Brain microvascular endothelial cell (primary cell): ENCODE measurements around the gene JAG2.

ENCODE experiments used
- DNase-seq: peaks from one replicate; pipeline ENCODE4 v3.0.0-alpha.2; 2020
- H3K27ac ChIP-seq: fragments of 250-450 bp; sonication (Bioruptor Pico); 2 replicates; pipeline ENCODE4 v1.5.1; 2020; ENCODE audit warnings: mild to moderate bottlenecking, moderate library complexity
- H3K27me3 ChIP-seq: fragments of 250-450 bp; sonication (Bioruptor Pico); replicated peaks from 2 replicates; pipeline ENCODE4 v1.5.1; 2020; ENCODE audit warnings: mild to moderate bottlenecking
- H3K36me3 ChIP-seq: fragments of 250-450 bp; sonication (Bioruptor Pico); replicated peaks from 2 replicates; pipeline ENCODE4 v1.5.1; 2020; ENCODE audit warnings: mild to moderate bottlenecking
- H3K4me3 ChIP-seq: 2 replicates; pipeline ENCODE4 v1.5.1; 2011; ENCODE audit warnings: low read depth, mild to moderate bottlenecking, control low read depth, low read length, moderate library complexity
- in situ Hi-C: cut with HindIII; loops from 2 replicates; pipeline ENCODE4 v1.10.0; 2017; ENCODE audit warnings: low sequenced_read_pairs, low pct_ligation_motif_present
- TF ChIP-seq, protein P1 (sequence below): IDR thresholded peaks from 2 replicates; pipeline ENCODE4 v1.5.1; 2011; ENCODE audit warnings: low read depth, mild to moderate bottlenecking, moderate library complexity, low read length, control low read depth, inconsistent platforms; ENCODE audit errors: missing control alignments

The JAG2 gene

DNA sequence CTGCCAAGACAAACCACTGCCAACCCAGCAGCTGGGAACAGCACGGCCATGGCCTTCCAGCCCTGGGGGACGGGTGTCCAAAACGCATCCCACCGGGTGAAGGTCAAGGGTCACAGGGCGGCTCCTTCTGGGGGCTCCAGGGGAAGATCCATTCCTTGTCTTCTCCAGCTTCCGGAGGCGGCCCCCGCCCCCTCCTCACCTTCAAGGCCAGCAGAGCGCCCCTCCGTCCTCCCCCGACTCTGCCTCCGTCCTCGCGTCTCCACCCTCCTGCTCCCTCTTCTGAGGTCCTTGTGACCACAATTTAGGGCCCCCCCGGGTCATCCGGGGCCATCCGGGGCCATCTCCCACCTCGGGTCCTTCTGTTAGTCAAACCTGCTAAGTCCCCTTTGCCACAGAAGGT is 16.4 kb upstream of the JAG2 start:
- in situ Hi-C loops: no loop called here
- no peak for DNase-seq
- Histone ChIP-seq H3K4me3 (no peak overlapping the region), H3K27ac (no peak overlapping the region), H3K27me3 (no peaks in the 10 kb centered on the region), H3K36me3 (no peaks in the 10 kb centered on the region)
- TF ChIP-seq, protein P1, sequence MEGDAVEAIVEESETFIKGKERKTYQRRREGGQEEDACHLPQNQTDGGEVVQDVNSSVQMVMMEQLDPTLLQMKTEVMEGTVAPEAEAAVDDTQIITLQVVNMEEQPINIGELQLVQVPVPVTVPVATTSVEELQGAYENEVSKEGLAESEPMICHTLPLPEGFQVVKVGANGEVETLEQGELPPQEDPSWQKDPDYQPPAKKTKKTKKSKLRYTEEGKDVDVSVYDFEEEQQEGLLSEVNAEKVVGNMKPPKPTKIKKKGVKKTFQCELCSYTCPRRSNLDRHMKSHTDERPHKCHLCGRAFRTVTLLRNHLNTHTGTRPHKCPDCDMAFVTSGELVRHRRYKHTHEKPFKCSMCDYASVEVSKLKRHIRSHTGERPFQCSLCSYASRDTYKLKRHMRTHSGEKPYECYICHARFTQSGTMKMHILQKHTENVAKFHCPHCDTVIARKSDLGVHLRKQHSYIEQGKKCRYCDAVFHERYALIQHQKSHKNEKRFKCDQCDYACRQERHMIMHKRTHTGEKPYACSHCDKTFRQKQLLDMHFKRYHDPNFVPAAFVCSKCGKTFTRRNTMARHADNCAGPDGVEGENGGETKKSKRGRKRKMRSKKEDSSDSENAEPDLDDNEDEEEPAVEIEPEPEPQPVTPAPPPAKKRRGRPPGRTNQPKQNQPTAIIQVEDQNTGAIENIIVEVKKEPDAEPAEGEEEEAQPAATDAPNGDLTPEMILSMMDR: no peak

DNA sequence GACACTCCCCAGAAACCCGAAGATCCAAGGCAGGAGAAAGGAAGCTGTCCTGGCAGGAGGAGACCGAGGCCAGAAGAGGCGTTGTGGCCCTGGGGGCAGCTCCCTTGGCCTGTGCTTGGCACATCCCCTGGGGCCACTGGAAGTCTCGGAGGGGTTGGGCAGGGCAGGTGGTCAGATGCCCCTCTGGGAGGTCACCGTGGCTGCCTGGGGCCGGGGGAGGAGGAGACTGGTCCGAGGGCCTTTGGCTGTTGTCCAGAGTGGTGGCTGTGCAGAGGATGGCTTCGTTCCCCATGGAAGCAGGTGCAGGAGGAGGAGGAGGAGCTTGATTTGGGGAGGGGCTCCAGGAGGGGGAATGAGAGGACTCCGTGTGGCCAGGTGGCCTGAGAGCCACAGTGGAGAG is 15.9 kb upstream of the JAG2 start:
- Histone ChIP-seq H3K27me3 (no peaks in the 10 kb centered on the region), H3K27ac (no peak overlapping the region), H3K36me3 (no peaks in the 10 kb centered on the region), H3K4me3 (no peak overlapping the region)
- TF ChIP-seq, protein P1: no peak
- in situ Hi-C loops: no loop called here
- DNase-seq: no peak

DNA sequence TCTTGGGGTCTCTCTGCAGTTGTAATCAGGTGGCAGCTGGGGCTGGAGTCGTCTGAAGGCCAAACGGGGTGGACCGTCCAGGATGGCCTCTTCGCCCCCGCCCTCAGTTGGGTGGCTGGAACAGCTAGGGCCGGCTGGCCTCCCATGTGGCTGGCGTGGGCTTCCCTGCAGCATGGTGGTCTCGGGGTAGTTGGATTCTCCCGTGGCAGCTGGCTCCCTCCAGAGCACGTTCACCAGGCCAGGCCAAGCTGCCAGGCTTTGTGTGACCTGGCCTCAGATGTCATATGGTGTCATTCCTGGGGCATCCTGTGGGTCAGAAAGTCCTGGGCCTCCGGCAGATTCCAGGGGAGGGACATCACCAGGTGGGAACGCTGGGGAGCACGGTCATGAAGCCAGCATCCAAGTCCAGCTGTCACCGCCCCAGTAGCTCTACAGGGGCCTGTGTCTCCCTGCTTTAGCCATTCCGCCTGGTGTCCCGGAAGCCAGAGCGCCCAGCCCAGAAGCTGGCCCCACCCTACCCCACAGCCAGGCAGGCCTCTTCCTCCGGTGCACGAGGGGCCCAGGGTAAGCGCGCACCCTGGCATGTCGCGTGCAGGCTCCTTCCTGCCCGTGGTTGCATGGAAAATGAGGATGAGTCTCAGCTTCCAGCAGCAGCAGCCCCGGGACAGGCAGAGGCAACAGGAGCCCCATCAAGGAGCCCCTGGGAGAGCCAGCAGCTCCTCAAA is 13.9 kb upstream of the JAG2 start:
- DNase-seq: no peak
- no peak overlapping the region for H3K27ac ChIP-seq
- no peaks in the 10 kb centered on the region for H3K27me3 ChIP-seq
- TF ChIP-seq, protein P1: no peak
- no peak overlapping the region for H3K4me3 ChIP-seq
- in situ Hi-C loops: no loop called here
- no peaks in the 10 kb centered on the region for H3K36me3 ChIP-seq

DNA sequence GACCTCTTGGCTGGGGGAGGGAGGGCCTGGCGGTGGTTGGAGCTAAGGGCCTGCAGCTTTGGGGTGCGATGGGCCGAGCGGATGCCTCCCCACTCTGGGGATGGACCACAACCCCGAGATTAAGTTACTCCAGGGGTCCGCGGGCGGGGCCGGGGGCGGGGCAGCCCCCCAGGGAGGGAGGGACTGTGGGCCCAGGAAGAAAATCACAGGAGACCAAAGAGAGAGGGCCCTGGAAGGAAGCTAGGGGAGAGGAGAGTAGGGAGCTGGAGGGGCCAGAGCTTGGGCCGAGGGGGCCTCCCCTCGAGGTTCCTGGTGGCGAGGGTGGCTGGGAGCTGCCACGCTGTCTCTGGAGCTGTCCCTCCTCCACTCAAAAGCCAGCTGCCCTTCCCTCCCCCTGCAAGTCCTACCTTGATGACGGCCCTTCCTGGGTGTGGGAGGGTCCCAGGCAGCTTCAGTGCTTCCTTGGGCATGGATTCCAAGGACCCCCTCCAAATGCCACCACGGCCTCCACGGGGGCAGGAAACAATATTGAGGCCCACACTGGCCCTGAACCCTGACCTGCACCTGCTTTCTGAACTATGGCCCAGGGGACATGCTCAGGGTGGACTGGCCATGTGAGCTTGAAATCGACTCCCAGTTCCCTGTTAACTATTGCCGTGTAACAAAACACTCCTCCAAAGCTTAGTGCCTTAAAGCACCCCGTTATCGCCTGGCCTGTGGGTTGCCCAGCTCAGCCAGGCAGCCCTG is 13.1 kb upstream of the JAG2 start:
- H3K27ac ChIP-seq: no peak overlapping the region
- no peak for DNase-seq
- in situ Hi-C loops: no loop called here
- no peak overlapping the region for H3K4me3 ChIP-seq
- TF ChIP-seq, protein P1: no peak
- H3K27me3 ChIP-seq: no peaks in the 10 kb centered on the region
- H3K36me3 ChIP-seq: no peaks in the 10 kb centered on the region

DNA sequence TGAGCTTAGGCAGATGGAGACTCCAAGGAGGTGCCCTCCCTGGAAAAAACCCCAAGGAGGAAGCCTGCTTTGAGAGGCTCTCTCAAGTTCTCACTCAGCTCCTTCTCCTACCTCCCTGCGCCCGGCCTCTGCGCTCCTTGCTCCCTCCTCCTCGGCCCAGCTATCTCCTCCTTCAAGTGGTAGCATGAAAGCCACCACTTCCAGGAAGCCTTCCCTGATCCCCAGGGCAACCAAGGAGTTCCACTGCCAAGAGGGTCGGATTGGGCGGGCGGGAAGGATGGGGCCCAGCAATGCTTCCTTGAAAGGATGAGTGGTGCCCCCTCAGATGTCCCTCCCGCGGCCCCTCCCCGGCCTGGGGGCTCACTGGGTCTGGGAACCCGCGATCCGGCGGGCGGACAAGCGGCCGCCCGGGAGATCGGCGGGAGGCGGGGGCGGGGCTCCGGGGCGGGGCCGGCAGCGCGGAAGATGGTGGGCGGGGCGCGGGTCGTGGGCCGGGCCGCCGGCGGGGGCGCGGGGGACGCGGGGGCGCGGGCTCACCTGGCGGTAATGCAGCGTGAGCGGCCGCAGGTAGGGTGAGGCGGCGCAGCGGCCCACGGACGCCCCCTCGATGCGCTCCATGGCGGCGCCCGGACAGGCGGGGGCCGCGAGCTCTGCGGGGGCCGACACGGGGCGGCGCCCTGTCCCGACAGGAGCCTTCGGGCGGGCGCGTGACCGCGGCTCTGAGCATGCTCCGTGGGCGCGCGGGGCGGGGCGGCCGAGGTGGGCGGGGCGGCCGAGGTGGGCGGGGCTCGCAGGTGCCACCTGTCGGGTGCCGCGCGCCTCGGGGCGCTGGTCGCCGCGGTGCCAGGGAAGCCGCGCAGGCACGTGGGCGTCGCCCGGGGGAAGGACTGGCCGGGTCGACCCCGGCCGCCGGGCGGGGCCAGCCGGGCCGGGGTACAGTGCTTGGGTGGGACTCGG is 12.3 kb upstream of the JAG2 start, which contains the start of gene NUDT14:
TSS of gene NUDT14 (minus strand) at position 721 of the 957 bp plus-strand sequence. CDS start at position 618, 103 bp downstream.
- DNase-seq: peak; percentile 26
- in situ Hi-C loops: no loop called here
- TF ChIP-seq, protein P1: no peak
- peak within 1 kb of the TSS; percentile 50 for H3K4me3 ChIP-seq
- H3K27me3 ChIP-seq: no peaks in the 10 kb centered on the region
- H3K27ac ChIP-seq: no peak within 1 kb of the TSS
- H3K36me3 ChIP-seq: no peaks in the 10 kb centered on the region
